Measurements from ENCODE around the gene ETV5.

ETV5 gene

GRCh38 chr3:186094696-186095425 lies 14.0 kb downstream of the ETV5 start:
- no peak for DNase-seq

- DNase-seq: no peak
These were observed 14.6 kb downstream of the ETV5 start for GRCh38 chr3:186094271-186094670.

GRCh38 chr3:186093271-186093900 lies 15.5 kb downstream of the ETV5 start:
- DNase-seq: no peak

- DNase-seq: no peak
These were observed 16.4 kb downstream of the ETV5 start for GRCh38 chr3:186092360-186093070.

GRCh38 chr3:186090901-186091300 lies 18.0 kb downstream of the ETV5 start:
- no peak for DNase-seq

GRCh38 chr3:186088335-186088734 lies 20.6 kb downstream of the ETV5 start:
- no peak for DNase-seq

GRCh38 chr3:186084264-186084663 lies 24.6 kb downstream of the ETV5 start:
- no peak for DNase-seq

GRCh38 chr3:186083746-186084145 lies 25.1 kb downstream of the ETV5 start:
- DNase-seq: no peak

GRCh38 chr3:186082150-186082549 lies 26.7 kb downstream of the ETV5 start:
- DNase-seq: no peak

- no peak for DNase-seq
These were observed 27.2 kb downstream of the ETV5 start for GRCh38 chr3:186081678-186082077.

GRCh38 chr3:186080849-186081438 lies 27.9 kb downstream of the ETV5 start:
- DNase-seq: no peak

- no peak for DNase-seq
These were observed 29.0 kb downstream of the ETV5 start for GRCh38 chr3:186079925-186080324.

- DNase-seq: no peak
These were observed 31.4 kb downstream of the ETV5 start for GRCh38 chr3:186077466-186077865.

GRCh38 chr3:186075931-186076567 lies 32.8 kb downstream of the ETV5 start:
- no peak for DNase-seq

- DNase-seq: no peak
These were observed 33.4 kb downstream of the ETV5 start for GRCh38 chr3:186075489-186075888.

GRCh38 chr3:186073641-186074040 lies 35.2 kb downstream of the ETV5 start:
- no peak for DNase-seq

GRCh38 chr3:186070996-186071395 lies 37.9 kb downstream of the ETV5 start:
- no peak for DNase-seq

GRCh38 chr3:186070550-186070949 lies 38.3 kb downstream of the ETV5 start:
- DNase-seq: no peak

GRCh38 chr3:186070133-186070532 lies 38.8 kb downstream of the ETV5 start:
- DNase-seq: no peak

GRCh38 chr3:186069199-186069598 lies 39.7 kb downstream of the ETV5 start:
- DNase-seq: no peak

GRCh38 chr3:186068243-186068552 lies 40.7 kb downstream of the ETV5 start:
- DNase-seq: no peak

GRCh38 chr3:186067360-186068242 lies 41.3 kb downstream of the ETV5 start:
- DNase-seq: no peak

Measured in effector CD8-positive, alpha-beta T cell (primary cell).